Activated CD4-positive, alpha-beta T cell treated with anti-CD3 and anti-CD28 coated beads, Interleukin-2, amount 50 U/mL, for 4 hours (primary cell): ENCODE data around the gene ROPN1L.
"Not testable (repeated sequence)": the region's sequence is repeated elsewhere in the genome, so short reads cannot be mapped to it uniquely, and the experiment has no call there.

Source experiments
- DNase-seq, 2 experiments: peaks; one replicate each; pipeline ENCODE4 v3.0.0-alpha.2; 2020

The ROPN1L gene

DNA sequence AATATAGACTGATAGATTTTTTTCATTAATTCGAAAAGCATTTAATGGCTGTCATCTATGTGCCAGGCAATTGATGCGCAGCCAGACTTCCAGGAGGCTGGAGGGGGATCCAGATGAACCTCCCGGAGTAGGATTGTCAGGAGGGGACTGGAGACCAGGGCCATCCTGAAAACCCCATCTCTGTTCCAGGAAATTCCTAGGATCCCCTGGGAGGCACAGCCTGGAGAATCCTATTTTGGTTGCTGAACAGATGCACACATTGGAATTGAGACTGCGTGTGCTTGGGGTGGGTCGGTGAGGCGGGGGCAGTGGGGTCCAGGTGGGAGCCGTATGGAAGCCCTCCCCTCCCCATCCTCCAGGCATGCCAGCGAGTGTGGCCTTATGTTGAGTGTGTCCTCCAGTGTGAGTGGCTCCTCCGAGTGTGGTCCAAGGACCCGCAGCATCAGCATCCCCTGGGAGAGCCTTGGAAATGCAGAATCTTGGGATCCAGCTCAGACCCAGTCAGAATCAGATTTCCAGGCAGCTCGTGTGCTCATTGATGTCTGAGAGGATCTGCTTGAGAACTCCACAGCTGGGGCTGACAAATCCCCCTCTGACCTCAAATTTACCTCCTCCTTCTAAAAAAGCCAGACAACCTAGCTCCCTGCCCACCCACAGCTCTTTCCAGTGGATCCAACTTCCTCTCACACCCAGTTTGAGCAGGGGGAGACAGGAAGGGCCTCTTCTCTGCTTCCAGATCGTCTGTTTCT is 38.7 kb downstream of the ROPN1L start:
- no peak for DNase-seq

DNA sequence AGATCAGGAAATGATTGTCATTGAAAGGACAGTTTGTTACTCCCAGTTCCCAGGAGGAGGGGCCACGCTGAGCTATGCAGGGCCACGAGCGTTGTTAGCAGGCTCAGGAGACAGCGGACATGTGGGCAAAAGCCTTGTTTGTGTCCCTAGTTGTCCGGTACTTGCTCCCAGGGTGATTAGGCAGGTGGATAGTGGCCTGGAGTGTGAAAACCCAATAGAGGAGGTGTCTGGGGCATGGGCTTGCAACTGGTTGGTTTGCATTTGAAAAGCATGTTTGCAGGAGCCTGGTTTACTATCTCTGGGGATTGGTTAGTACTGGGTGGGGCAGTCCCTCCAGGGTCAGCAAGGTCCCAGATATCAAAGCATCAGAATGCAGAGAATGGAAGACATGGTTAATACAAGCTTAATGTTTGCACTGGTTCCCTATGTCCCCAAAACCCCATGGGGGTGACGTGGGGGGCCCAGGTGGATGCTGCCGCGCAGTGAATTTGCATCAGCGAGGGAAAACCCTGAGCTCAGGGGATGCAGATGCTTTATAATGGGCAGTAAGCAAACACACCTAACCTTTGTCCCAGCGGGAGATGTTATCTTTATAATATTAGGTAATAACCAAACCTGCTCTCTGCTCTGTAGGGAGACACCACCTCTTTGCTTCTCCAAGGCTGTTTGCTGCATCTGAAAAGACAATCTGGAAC is 39.7 kb downstream of the ROPN1L start:
- DNase-seq, result no peak

DNA sequence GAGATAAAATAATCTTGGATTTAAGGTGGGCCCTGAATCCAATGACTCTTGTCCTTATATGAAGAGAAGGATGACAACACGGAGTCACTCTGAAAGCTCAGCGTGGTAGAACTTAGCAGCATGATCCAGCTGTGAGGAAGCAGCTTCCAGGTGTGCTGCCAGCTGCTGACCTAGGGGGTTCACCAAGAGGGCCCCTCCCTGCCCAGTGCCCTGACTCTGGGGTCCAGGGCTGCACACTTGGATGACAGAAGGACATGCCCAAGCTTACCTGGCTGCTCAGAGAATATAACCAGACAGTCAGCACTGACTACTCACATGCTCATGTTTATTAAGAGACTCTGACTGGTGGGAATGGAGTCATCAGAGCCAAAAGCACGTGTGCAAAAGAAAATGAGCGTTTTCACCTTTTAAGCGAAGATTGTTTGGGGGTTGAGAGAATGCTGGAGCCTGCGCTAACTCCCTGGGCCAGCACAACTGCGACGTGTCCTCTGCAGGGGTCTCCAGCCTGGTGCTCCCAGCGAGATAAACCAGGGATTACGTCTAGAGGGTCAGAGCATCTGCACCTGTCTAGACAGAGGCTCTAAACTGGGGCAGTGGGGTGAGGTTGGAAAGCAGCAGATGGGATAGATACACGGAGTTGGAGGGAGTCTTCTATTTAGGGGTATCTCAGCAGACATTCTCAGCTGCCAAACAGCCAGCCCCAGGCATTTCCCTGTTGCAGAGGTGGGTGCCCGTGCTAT is 41.3 kb downstream of the ROPN1L start:
- DNase-seq, result no peak

DNA sequence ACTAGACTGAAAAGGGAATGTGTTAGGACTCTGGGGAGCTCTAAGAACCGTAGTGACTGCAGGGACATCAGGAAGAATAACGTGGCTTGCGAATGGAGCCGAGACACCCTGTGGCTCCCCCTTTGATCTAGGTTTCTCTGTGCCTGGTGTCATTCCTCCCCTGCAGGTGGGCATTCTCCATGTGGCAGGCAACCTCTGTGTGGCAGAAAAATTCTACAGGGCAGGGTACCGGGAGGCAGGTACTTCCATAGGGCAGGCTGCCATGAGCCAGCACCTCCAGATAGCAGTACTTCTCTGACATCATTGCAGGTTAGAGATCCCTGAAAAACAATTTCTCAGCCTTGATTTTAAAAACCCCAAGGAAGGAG is 43.1 kb downstream of the ROPN1L start:
- no peak for DNase-seq

- DNase-seq, result no peak
These were observed 43.6 kb downstream of the ROPN1L start for GRCh38 chr5:10485142-10485795.

DNA sequence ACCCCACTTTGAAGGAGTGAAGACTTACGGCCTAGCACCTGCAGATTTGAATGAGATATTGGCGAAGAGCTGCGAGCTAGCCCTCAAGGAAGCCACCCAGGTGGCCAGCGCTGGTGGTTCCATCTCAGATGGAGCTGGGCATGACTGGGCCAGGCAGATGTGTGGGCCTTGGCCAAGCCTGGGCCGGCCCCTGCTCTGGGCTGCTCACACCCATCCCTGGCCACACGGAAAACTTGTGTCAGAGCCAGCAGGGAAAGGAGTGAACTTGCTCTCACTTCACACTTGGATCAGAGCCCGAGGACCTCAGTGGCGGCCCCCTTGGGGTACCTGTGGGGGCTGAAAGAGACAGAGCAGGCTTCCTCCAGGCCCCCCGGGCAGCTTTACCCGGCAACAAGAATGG is 44.2 kb downstream of the ROPN1L start:
- no peak for DNase-seq

DNA sequence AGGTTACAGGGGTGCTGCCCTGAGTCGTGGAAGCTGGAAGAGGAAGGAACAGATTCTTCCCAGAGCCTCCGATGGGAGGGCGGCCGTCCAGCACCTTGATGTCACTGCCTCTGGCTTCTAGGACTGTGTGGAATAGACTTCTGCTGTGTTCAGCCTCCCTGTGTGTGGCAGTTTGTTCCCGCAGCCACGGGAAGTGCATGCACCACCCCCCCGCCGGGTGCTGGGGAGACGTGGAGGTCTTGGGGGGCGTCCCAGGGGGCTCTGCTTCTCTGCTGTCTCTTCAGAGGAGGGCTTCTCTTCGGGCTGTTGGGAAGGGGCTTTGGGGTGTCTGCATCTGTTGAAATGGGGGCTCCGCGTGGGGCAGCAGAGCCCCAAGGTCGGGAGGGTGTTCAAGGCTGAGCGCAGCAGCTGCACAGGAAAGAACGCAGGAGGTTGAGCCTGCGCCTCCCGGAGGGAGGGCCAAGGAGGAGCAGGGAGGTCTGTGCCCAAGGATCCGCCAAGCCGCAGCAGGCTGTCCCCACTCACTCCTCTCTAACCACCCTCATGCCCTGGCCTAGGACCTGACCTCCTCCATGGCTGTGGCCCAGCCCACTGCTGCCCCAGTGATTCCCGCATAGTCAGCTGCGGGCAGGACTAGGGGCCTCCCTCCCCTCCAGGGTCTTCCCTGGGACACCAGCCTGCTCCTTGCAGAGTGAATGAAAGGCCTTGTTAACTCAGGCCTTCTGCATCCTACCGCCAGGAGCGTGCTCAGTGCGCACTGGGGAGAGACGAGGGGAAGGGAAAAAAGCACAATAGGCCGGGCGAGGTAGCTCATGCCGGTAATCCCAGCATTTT is 45.0 kb downstream of the ROPN1L start:
- no peak for DNase-seq

GRCh38 chr5:10488144-10488543 is 46.5 kb downstream of the ROPN1L start:
- no peak for DNase-seq

DNA sequence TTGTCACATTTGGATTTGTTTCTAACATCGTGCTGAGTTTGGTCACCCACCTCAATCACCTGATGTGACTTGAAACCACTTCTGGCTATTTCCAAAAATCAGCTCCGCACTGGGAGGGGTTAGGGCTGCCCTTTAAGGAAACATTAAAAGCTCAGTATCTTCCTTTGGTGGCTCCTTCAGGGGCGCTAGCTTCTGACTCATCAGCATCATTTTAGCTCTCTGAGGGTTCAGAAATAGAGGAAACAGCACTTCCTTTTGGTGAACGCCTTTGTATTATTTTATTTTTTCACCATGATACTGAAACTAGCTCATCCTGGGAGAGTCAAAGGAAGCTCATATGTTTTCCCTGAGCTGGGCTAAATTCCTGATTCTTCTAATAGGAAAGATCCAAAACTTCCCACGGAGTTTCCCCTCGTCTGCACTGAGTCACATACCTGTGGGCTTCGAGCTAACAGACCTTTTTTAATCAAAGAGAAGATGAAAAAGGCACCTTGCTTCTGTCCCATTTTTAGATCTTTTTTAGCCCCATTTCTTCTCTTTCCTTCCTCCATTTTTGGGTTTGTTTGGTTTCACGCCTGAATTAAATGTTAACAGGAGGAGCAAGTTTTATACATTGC is 48.2 kb downstream of the ROPN1L start:
- no peak for DNase-seq

DNA sequence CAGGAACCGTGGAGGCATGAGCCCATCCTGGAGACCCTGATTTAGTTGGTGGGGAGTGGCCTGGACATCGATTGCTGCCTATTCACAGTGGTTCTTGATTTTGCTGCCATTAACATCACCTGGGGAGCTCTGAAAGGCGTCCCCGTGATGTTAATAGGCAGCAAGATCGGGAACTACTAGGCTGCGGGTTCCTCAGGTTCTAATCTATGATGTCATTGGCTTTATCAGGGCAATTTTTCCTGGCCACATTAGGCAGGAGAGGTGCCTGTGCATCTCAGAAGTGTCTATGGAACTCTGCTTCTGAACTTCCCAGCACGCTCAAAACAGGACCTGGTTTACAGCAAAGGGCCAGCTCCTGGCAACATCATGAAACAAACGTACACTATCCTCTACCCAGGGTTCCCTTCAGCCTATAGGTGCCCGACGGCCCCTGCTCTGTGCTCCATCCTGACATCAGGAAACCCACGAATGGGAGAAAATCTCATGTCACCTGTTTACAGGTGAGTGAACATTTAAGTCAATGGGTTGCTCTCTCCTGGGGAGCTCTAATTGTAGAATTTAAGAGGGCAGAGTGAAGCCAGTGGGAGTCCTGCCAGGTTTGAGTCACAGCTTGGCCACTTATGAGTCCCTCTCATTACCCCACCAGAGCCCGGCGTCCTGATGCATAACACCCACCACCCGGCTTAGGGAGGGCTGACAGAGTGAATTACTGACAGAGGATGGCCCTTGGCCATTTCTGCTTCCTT is 49.4 kb downstream of the ROPN1L start:
- DNase-seq, result no peak

GRCh38 chr5:10491673-10492026 is 50.0 kb downstream of the ROPN1L start:
- no peak for DNase-seq

DNA sequence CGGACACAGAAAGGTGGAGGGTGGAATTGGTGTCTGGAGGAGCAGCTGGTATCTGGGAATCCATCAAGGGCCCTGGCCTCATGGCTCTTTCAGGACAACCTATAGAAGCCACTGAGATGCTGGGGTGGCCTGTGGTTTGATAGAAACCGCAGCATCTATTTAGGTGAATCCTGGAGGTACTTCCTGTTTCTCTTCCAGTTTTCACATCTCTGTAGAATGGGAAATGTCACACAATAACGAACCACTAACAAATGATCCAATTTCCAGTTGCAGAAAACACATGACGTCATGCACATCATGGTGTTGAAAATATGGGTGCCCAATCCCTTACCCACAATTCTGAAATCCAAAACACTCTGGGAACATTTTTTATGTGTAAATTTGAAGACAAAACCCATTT is 52.2 kb downstream of the ROPN1L start:
- DNase-seq, result no peak

- not testable (repeated sequence) for DNase-seq
These were observed 52.8 kb downstream of the ROPN1L start for GRCh38 chr5:10494497-10494896.

GRCh38 chr5:10497554-10497953 is 55.9 kb downstream of the ROPN1L start:
- no peak for DNase-seq

DNA sequence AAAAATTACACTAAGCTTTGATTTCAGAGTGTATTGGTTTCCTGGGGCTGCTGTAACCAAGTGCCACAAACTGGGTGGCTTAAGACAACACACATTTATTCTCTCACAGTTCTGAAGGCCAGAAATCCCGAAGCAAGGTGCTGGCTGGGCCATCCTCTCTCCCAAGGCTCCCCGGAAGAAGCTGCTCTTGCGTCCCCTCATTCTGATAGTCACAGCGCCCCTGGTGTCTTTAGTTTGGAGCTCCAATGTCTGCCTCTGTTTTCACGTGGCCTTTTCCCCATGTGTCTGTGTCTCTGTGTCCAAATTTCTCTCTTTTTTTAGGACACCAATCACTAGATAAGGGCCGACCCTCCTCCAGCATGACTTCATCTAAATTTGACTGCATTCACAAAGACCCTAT is 56.7 kb downstream of the ROPN1L start:
- DNase-seq, result no peak

GRCh38 chr5:10499066-10499465 is 57.4 kb downstream of the ROPN1L start:
- DNase-seq, result no peak

- DNase-seq, result no peak
These were observed 58.1 kb downstream of the ROPN1L start for GRCh38 chr5:10499776-10500175.

GRCh38 chr5:10500669-10501068 is 59.0 kb downstream of the ROPN1L start:
- DNase-seq, result no peak

DNA sequence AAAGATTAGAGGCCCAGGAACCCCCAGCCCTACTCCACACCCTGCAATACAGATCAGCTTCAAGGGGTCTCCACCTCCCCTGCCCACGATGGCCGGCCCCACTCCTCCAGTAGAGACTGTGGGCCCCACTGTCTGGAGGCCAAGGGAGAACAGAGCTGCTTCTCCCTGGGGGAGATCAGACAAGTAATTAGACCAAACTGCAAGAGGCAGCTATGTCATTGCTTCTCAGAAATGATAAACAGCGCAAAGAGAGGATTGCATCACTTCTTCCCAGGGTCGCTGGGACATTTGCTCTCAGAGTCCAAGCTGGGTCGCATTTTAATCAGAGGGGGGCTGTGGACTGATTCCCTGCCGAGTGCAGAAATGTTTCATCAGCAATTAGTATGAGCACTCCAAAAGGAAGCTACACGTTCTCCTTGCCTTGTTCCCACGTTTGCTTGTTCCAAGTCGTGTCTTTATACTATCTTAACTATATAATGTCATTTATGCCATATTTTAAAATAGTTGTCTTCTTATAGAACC is 59.9 kb downstream of the ROPN1L start:
- DNase-seq, result no peak

DNA sequence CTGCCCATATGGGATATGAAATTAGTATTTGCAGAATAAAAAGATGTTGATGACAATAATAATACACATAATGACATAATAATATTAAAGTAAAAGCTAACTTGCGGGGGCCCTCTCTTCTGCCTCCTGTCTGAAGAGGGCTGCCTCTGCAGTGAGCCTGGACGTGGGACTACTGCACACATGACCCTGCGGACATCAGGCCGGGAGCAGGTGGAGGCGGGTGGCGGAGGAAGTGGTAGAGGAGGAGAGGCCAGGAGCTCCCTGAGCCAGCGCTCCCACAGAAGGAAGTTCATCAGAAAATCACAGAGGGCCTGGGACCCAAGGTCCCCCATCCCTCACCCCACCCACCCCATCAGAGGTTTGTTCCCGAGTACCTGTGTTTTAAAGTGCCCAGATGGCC is 60.5 kb downstream of the ROPN1L start:
- DNase-seq, result no peak

- no peak for DNase-seq
These were observed 60.9 kb downstream of the ROPN1L start for GRCh38 chr5:10502578-10502977.
